Measurements from ENCODE around the gene PRAME. TPM values are rescaled to one million over a fixed set of nuclear protein-coding genes. Genes with fewer than 3 reads are reported as not detected.

The PRAME gene
- total RNA-seq, 2 donors from 2014 or later: 2.8 TPM; not detected in 1

- no peak overlapping the region for H3K9ac ChIP-seq (ENCODE audit: low read depth in 2 of 2, low read length in 2 of 2)
- no peaks in the 10 kb centered on the region for H3K9me3 ChIP-seq
- no peaks in the 10 kb centered on the region for H3K36me3 ChIP-seq
- TF ChIP-seq, protein P1, sequence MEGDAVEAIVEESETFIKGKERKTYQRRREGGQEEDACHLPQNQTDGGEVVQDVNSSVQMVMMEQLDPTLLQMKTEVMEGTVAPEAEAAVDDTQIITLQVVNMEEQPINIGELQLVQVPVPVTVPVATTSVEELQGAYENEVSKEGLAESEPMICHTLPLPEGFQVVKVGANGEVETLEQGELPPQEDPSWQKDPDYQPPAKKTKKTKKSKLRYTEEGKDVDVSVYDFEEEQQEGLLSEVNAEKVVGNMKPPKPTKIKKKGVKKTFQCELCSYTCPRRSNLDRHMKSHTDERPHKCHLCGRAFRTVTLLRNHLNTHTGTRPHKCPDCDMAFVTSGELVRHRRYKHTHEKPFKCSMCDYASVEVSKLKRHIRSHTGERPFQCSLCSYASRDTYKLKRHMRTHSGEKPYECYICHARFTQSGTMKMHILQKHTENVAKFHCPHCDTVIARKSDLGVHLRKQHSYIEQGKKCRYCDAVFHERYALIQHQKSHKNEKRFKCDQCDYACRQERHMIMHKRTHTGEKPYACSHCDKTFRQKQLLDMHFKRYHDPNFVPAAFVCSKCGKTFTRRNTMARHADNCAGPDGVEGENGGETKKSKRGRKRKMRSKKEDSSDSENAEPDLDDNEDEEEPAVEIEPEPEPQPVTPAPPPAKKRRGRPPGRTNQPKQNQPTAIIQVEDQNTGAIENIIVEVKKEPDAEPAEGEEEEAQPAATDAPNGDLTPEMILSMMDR (IDR thresholded peaks at IDR 0.05): no peak
- DNase-seq: no peak
- no peaks in the 10 kb centered on the region for H3K4me1 ChIP-seq
- no peak overlapping the region for H3K4me3 ChIP-seq
- intact Hi-C loops (cut with DNase I): no loop called here
- no peaks in the 10 kb centered on the region for H3K27me3 ChIP-seq
- no peak overlapping the region for H3K27ac ChIP-seq
Measured at GRCh38 chr22:22521631-22522030, 37.4 kb downstream of the PRAME start.

DNA sequence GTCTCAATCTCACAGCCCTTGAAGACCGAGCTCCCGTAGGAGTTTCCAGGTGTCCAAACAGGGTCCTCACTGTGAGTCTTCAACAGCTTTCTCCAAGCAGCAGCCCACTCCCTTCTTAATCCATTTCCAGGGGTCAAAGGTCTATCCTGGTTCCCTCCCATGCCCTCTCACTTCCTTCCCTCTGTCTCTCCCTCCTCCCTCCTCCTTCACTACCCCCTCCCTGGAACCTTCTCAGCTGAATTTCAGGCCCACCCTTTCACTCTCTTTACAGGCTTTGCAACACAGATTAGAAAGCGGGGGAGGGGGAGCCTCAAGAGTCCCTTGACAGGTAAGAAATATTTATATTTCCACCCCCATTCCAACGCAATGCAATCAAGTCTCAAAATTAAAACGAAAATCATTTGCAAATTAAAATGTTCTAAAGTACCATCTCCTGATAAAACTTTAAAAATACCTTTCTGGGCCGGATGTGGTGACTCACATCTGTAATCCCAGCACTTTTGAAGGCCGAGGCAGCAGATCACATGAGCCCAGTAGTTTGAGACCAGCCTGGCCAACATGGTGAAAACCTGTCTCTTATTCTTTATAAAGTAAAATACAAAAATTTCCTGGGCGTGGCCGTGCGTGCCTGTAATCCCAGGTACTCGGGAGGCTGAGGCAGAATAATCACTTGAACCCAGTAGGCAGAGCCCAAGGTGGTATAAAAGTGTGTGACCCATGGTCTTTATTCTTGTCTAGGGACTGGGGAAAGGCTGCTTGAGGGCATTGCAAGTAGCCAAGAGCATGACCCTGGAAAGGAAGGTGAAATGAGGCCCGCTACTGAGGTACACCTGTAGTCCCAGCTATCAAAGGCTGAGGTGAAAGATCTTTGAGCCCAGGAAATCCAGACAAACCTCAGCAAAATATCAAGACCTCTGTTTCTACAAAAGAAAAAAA is 38.1 kb downstream of the PRAME start:
- H3K27ac ChIP-seq: no peak overlapping the region
- H3K4me1 ChIP-seq: no peaks in the 10 kb centered on the region
- no peaks in the 10 kb centered on the region for H3K9me3 ChIP-seq
- no peak for DNase-seq
- H3K4me3 ChIP-seq: no peak overlapping the region
- H3K9ac ChIP-seq (ENCODE audit: low read depth in 2 of 2, low read length in 2 of 2): no peak overlapping the region
- H3K27me3 ChIP-seq: no peaks in the 10 kb centered on the region
- TF ChIP-seq, protein P1 (IDR thresholded peaks at IDR 0.05): no peak
- intact Hi-C loops (cut with DNase I): no loop called here
- H3K36me3 ChIP-seq: no peaks in the 10 kb centered on the region

DNA sequence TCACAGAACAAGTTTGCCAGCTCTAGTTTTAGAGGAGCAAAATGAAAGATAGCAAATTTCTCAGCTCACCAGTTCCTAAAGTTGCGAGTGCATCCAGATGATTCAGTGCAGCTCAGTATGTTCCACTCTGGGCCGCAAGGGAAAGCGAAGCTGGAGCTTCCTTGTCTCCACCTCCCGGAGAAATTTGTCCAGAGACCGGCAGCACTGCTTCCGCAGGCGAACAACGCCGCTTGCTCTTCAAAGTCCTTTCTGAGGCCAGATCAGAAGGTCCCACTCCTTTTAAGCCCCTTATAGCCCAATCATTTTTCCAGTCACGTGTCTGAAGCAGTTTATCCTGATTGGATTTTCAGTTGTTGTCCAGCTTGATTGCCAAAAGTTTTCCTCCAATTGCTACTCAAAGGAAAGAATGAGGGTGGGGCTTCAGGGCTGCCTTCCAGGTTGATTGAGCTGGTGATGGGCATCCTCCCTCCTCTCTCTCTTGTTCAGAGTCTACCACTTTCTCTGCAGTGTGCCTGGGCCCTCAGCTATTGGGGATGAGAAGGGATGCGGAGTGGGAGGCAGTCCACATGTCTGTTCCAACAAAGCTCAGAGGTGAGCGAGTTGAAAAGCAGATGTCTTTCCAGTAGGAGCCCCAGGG is 38.9 kb downstream of the PRAME start, which contains the start of gene ZNF280A:
Gene ZNF280A (minus strand): TSS at position 251 of the 637 bp plus-strand sequence. CDS start 4,640 bp downstream, outside the sequence.
- H3K36me3 ChIP-seq: no peaks in the 10 kb centered on the region
- H3K4me1 ChIP-seq: no peaks in the 10 kb centered on the region
- no peaks in the 10 kb centered on the region for H3K27me3 ChIP-seq
- H3K27ac ChIP-seq: no peak within 1 kb of the TSS
- no peak for DNase-seq
- TF ChIP-seq, protein P1 (IDR thresholded peaks at IDR 0.05): no peak
- H3K9me3 ChIP-seq: no peaks in the 10 kb centered on the region
- H3K4me3 ChIP-seq: no peak within 1 kb of the TSS
- no peak within 1 kb of the TSS for H3K9ac ChIP-seq (ENCODE audit: low read depth in 2 of 2, low read length in 2 of 2)
- intact Hi-C loops (cut with DNase I): no loop called here

- no peaks in the 10 kb centered on the region for H3K36me3 ChIP-seq
- TF ChIP-seq, protein P1 (IDR thresholded peaks at IDR 0.05): no peak
- H3K27ac ChIP-seq: no peak overlapping the region
- H3K9ac ChIP-seq (ENCODE audit: low read depth in 2 of 2, low read length in 2 of 2): no peak overlapping the region
- intact Hi-C loops (cut with DNase I): no loop called here
- no peaks in the 10 kb centered on the region for H3K9me3 ChIP-seq
- H3K27me3 ChIP-seq: no peaks in the 10 kb centered on the region
- H3K4me1 ChIP-seq: no peaks in the 10 kb centered on the region
- no peak overlapping the region for H3K4me3 ChIP-seq
- DNase-seq: no peak
Measured at GRCh38 chr22:22519591-22519990, 39.5 kb downstream of the PRAME start.

GRCh38 chr22:22516992-22517391 is 42.1 kb downstream of the PRAME start:
- Histone ChIP-seq H3K36me3 (no peaks in the 10 kb centered on the region), H3K27ac (no peak overlapping the region), H3K27me3 (no peaks in the 10 kb centered on the region), H3K4me1 (no peaks in the 10 kb centered on the region), H3K9me3 (no peaks in the 10 kb centered on the region), H3K9ac (ENCODE audit: low read depth in 2 of 2, low read length in 2 of 2) (no peak overlapping the region), H3K4me3 (no peak overlapping the region)
- DNase-seq: no peak
- TF ChIP-seq, protein P1 (IDR thresholded peaks at IDR 0.05): no peak
- intact Hi-C loops (cut with DNase I): no loop called here
